Lung (tissue), 12 donors: ENCODE measurements around the gene PRB4. TPM values are rescaled to one million over a fixed set of nuclear protein-coding genes. Genes with fewer than 3 reads are reported as not detected.

Source experiments
- ATAC-seq: fragments of 200-7000 bp; cut with Tn5 transposase; one replicate; pipeline ENCODE4 v1.9.1; 2020; ENCODE audit warnings: moderate number of reproducible peaks; ENCODE audit not compliant: insufficient read depth, low FRiP score
- DNase-seq, 3 donors: peaks; one replicate each; pipeline ENCODE4 v3.0.0-alpha.2; 2013 to 2017
- H3K27ac ChIP-seq, 2 donors: one replicate each; pipeline ENCODE4 v1.5.1; 2013; ENCODE audit warnings: mild to moderate bottlenecking in 2 of 2, moderate library complexity in 2 of 2, control low read depth in 1 of 2, inconsistent platforms in 1 of 2, low read depth in 1 of 2, low read length in 1 of 2
- H3K27me3 ChIP-seq, 3 donors: one replicate each; pipeline ENCODE4 v1.5.1; 2013; ENCODE audit warnings: low read length in 2 of 3; ENCODE audit not compliant: control insufficient read depth in 3 of 3, insufficient read depth in 3 of 3
- H3K36me3 ChIP-seq, 4 donors: one replicate each; pipeline ENCODE4 v1.5.1; 2013; ENCODE audit warnings: low read length in 4 of 4, mild to moderate bottlenecking in 1 of 4, moderate library complexity in 1 of 4; ENCODE audit not compliant: control insufficient read depth in 4 of 4, insufficient read depth in 4 of 4
- H3K4me1 ChIP-seq, 5 donors: one replicate each; pipeline ENCODE4 v1.5.1; 2013; ENCODE audit warnings: low read length in 5 of 5, mild to moderate bottlenecking in 2 of 5, moderate library complexity in 1 of 5; ENCODE audit not compliant: control insufficient read depth in 5 of 5, insufficient read depth in 5 of 5
- H3K4me3 ChIP-seq: one replicate; pipeline ENCODE4 v1.5.1; 2013; ENCODE audit warnings: mild to moderate bottlenecking, control low read depth, moderate library complexity
- H3K9ac ChIP-seq, 2 donors: one replicate each; pipeline ENCODE4 v1.5.1; 2013; ENCODE audit warnings: low read length in 2 of 2, control low read depth in 1 of 2; ENCODE audit not compliant: insufficient read depth in 1 of 2
- H3K9me3 ChIP-seq, 4 donors: one replicate each; pipeline ENCODE4 v1.5.1; 2013; ENCODE audit warnings: low read length in 3 of 4, mild to moderate bottlenecking in 1 of 4, moderate library complexity in 1 of 4; ENCODE audit not compliant: control insufficient read depth in 4 of 4, insufficient read depth in 3 of 4
- CTCF ChIP-seq: IDR thresholded peaks from 2 replicates; pipeline ENCODE4 v1.5.1; 2012; ENCODE audit warnings: mild to moderate bottlenecking; ENCODE audit errors: control extremely low read depth, extremely low read depth
- WGBS, 2 donors: extraction: QIAGEN DNeasy Blood & Tissue Kit; methylation state at CpG; one replicate each; pipeline ENCODE4 v1.1.7; 2013; 5-methylcytosine and 5-hydroxymethylcytosine counted together
- polyA plus RNA-seq, 2 donors: library from polyadenylated mRNA; stranded (reverse); fragments of 200-250 nt; gene quantifications; one replicate each; pipeline ENCODE4 v1.2.1, GENCODE V29; 2013
- total RNA-seq, 2 donors: library from RNA; depleted of rRNA in 1 of 2; stranded (reverse); fragments of >200 nt in 1 of 2; gene quantifications; one replicate each; pipeline ENCODE4 v1.2.1, GENCODE V29; 2014 to 2021
- donor health status: control.
- donor health status: control.
- donor health status: Bipolar disorder and iron deficiency.
- donor health status: healthy.
- donor health status: DM: yes; HTN: yes; CAD: no.

The PRB4 gene
- total and polyA plus RNA-seq, 4 donors = 0.16 TPM; not detected in 3

GRCh38 chr12:11273449-11273848 lies 36.8 kb downstream of the PRB4 start:
- TF ChIP-seq CTCF = no peak
- no peak overlapping the region for H3K9ac ChIP-seq
- H3K36me3 ChIP-seq = no peaks in the 10 kb centered on the region
- no peak overlapping the region for H3K4me3 ChIP-seq
- ATAC-seq = no peak
- 68 to 76% methylated on average over 3 of the region's 3 CpGs for WGBS, 2 donors
- no peak for DNase-seq
- no peaks in the 10 kb centered on the region for H3K27me3 ChIP-seq
- H3K4me1 ChIP-seq = no peaks in the 10 kb centered on the region
- no peaks in the 10 kb centered on the region for H3K9me3 ChIP-seq
- H3K27ac ChIP-seq = no peak overlapping the region

- TF ChIP-seq CTCF = no peak
- H3K9me3 ChIP-seq = no peaks in the 10 kb centered on the region
- ATAC-seq (no peak), DNase-seq (no peak)
- H3K9ac ChIP-seq = no peak within 1 kb of the TSS
- H3K27me3 ChIP-seq = no peaks in the 10 kb centered on the region
- H3K27ac ChIP-seq = no peak within 1 kb of the TSS
- H3K36me3 ChIP-seq = no peaks in the 10 kb centered on the region
- H3K4me1 ChIP-seq = no peaks in the 10 kb centered on the region
- WGBS, 2 donors = 88 to 95% methylated on average over 3 of the region's 3 CpGs
- no peak within 1 kb of the TSS for H3K4me3 ChIP-seq
Measured at GRCh38 chr12:11269607-11270006, 40.6 kb downstream of the PRB4 start, which contains the start of gene PRB3. TSS of gene PRB3 (minus strand) at chr12:11269707. CDS start at chr12:11269669, 38 bp downstream.

GRCh38 chr12:11264501-11264900 lies 45.7 kb downstream of the PRB4 start:
- ATAC-seq (no peak), DNase-seq (no peak)
- 94 to 100% methylated on average over 1 of the region's 1 CpG for WGBS, 2 donors
- Histone ChIP-seq H3K4me3 (no peak overlapping the region), H3K9me3 (peaks cover 0 to 3% (median 0%) of the 10 kb centered on the region in 4 donors), H3K27ac (no peak overlapping the region), H3K36me3 (no peaks in the 10 kb centered on the region), H3K9ac (no peak overlapping the region), H3K27me3 (no peaks in the 10 kb centered on the region), H3K4me1 (no peaks in the 10 kb centered on the region)
- no peak for TF ChIP-seq CTCF

Other genes starting within 250 kb of the PRB4 start
- gene TAS2R46, start 248.1 kb downstream of the PRB4 start, total RNA-seq = 10 to 100 TPM in 1 of 2 donors, 1 to 10 TPM in 1; 1.6 to 11.2 TPM
- not detected for gene TAS2R46, start 248.1 kb downstream of the PRB4 start, polyA plus RNA-seq
- gene TAS2R43, start 218.1 kb downstream of the PRB4 start, total RNA-seq = 10 to 100 TPM in 1 of 2 donors, 1 to 10 TPM in 1; 1.0 to 15.1 TPM
- gene TAS2R43, start 218.1 kb downstream of the PRB4 start, polyA plus RNA-seq = not detected
- 10 to 100 TPM in 1 of 2 donors, 1 to 10 TPM in 1; 3.5 to 40.4 TPM for gene TAS2R30, start 175.8 kb downstream of the PRB4 start, total RNA-seq
- under 1 TPM in 1 of 2 donors, not detected in 1; 0.12 TPM for gene TAS2R30, start 175.8 kb downstream of the PRB4 start, polyA plus RNA-seq
- gene SMIM10L1, start 139.2 kb downstream of the PRB4 start, total RNA-seq = 10 to 100 TPM in 1 of 2 donors, 1 to 10 TPM in 1; 8.2 to 10.5 TPM
- 10 to 100 TPM in 1 of 2 donors, 1 to 10 TPM in 1; 6.1 to 10.6 TPM for gene SMIM10L1, start 139.2 kb downstream of the PRB4 start, polyA plus RNA-seq
- not detected for gene TAS2R42, start 123.5 kb downstream of the PRB4 start, total RNA-seq
- gene TAS2R42, start 123.5 kb downstream of the PRB4 start, polyA plus RNA-seq = not detected
- under 1 TPM in 1 of 2 donors, not detected in 1; 0.49 TPM for gene PRB3, start 40.7 kb downstream of the PRB4 start, total RNA-seq
- under 1 TPM in 1 of 2 donors, not detected in 1; 0.02 TPM for gene PRB3, start 40.7 kb downstream of the PRB4 start, polyA plus RNA-seq
- not detected for gene PRB2, start 85.1 kb upstream of the PRB4 start, total RNA-seq
- gene PRB2, start 85.1 kb upstream of the PRB4 start, polyA plus RNA-seq = not detected